HPDE6-E6E7 (cell line): ENCODE measurements around the gene ANKMY1.
A peak's percentile ranks its signal among the peaks of the same experiment; 100 is the strongest.

Experiments used
- DNase-seq: peaks from one replicate; pipeline ENCODE4 v3.0.0; 2011; ENCODE audit warnings: missing footprints; ENCODE audit errors: extremely low spot score

The ANKMY1 gene

GRCh38 chr2:240435948-240436682 lies 121.7 kb downstream of the ANKMY1 start:
- no peak for DNase-seq

- DNase-seq = no peak
Observed at GRCh38 chr2:240435457-240435947, 122.3 kb downstream of the ANKMY1 start, which contains the start of gene GPC1. TSS of gene GPC1 (plus strand) at chr2:240435663. CDS start at chr2:240435919, 256 bp downstream.

- DNase-seq = peak; percentile 83
Observed at GRCh38 chr2:240434728-240435456, 122.9 kb downstream of the ANKMY1 start.

GRCh38 chr2:240433973-240434727 lies 123.6 kb downstream of the ANKMY1 start:
- peak; percentile 97 for DNase-seq

GRCh38 chr2:240432820-240433801 lies 124.7 kb downstream of the ANKMY1 start:
- no peak for DNase-seq

GRCh38 chr2:240432430-240432819 lies 125.4 kb downstream of the ANKMY1 start:
- DNase-seq = no peak

GRCh38 chr2:240431661-240432424 lies 125.9 kb downstream of the ANKMY1 start:
- DNase-seq = no peak

- DNase-seq = no peak
Observed at GRCh38 chr2:240431271-240431660, 126.5 kb downstream of the ANKMY1 start.

GRCh38 chr2:240430595-240430994 lies 127.2 kb downstream of the ANKMY1 start:
- no peak for DNase-seq

GRCh38 chr2:240429872-240430491 lies 127.8 kb downstream of the ANKMY1 start:
- DNase-seq = no peak
